GM19397 (cell line): ENCODE data around the gene MTREX.

Experiments
- ATAC-seq: cut with Tn5 transposase; IDR thresholded peaks from one replicate; pipeline ENCODE4 v1.9.1; 2021; ENCODE audit warnings: mild to moderate bottlenecking, moderate library complexity; ENCODE audit not compliant: unreplicated experiment

Gene MTREX

GRCh38 chr5:55324006-55324405 is 16.2 kb downstream of the MTREX start:
- no peak for ATAC-seq

- no peak for ATAC-seq
These were observed 17.1 kb downstream of the MTREX start for GRCh38 chr5:55324815-55325418.

GRCh38 chr5:55325621-55326020 is 17.8 kb downstream of the MTREX start:
- no peak for ATAC-seq

GRCh38 chr5:55327281-55327680 is 19.5 kb downstream of the MTREX start:
- ATAC-seq = no peak

- ATAC-seq = no peak
These were observed 23.5 kb downstream of the MTREX start for GRCh38 chr5:55331321-55331720.

- no peak for ATAC-seq
These were observed 25.2 kb downstream of the MTREX start for GRCh38 chr5:55333017-55333416.

- ATAC-seq = no peak
These were observed 26.0 kb downstream of the MTREX start for GRCh38 chr5:55333811-55334210.

- no peak for ATAC-seq
These were observed 30.4 kb downstream of the MTREX start for GRCh38 chr5:55338092-55338613.

GRCh38 chr5:55338810-55339243 is 31.0 kb downstream of the MTREX start:
- no peak for ATAC-seq

GRCh38 chr5:55343107-55343506 is 35.3 kb downstream of the MTREX start:
- no peak for ATAC-seq

- ATAC-seq = no peak
These were observed 35.8 kb downstream of the MTREX start for GRCh38 chr5:55343609-55344008.

- ATAC-seq = no peak
These were observed 36.7 kb downstream of the MTREX start for GRCh38 chr5:55344392-55344992.

- no peak for ATAC-seq
These were observed 37.5 kb downstream of the MTREX start for GRCh38 chr5:55345327-55345726.

GRCh38 chr5:55347786-55348185 is 40.0 kb downstream of the MTREX start:
- ATAC-seq = no peak

GRCh38 chr5:55350754-55351153 is 43.0 kb downstream of the MTREX start:
- ATAC-seq = no peak

GRCh38 chr5:55356896-55357295 is 49.1 kb downstream of the MTREX start:
- no peak for ATAC-seq

- ATAC-seq = no peak
These were observed 52.4 kb downstream of the MTREX start for GRCh38 chr5:55360190-55360589.

GRCh38 chr5:55363856-55364255 is 56.1 kb downstream of the MTREX start:
- ATAC-seq = no peak

GRCh38 chr5:55364537-55365055 is 56.8 kb downstream of the MTREX start:
- peak; percentile 92 for ATAC-seq

- ATAC-seq = no peak
These were observed 62.6 kb downstream of the MTREX start for GRCh38 chr5:55370291-55370925.

GRCh38 chr5:55371145-55371544 is 63.4 kb downstream of the MTREX start:
- ATAC-seq = no peak
